GM21786 (cell line): ENCODE data around the gene LZTS2.

ENCODE experiments used
- ATAC-seq: cut with Tn5 transposase; IDR thresholded peaks from one replicate; pipeline ENCODE4 v1.9.1; 2021; ENCODE audit not compliant: unreplicated experiment

Gene LZTS2

GRCh38 chr10:100978121-100978900, 21.3 kb upstream of the LZTS2 start:
- no peak for ATAC-seq

- no peak for ATAC-seq
Measured at GRCh38 chr10:100978901-100979195, 20.8 kb upstream of the LZTS2 start.

- no peak for ATAC-seq
Measured at GRCh38 chr10:100979791-100980272, 19.8 kb upstream of the LZTS2 start.

- ATAC-seq, result no peak
Measured at GRCh38 chr10:100980311-100980710, 19.3 kb upstream of the LZTS2 start.

GRCh38 chr10:100980711-100981110, 18.9 kb upstream of the LZTS2 start:
- no peak for ATAC-seq

DNA sequence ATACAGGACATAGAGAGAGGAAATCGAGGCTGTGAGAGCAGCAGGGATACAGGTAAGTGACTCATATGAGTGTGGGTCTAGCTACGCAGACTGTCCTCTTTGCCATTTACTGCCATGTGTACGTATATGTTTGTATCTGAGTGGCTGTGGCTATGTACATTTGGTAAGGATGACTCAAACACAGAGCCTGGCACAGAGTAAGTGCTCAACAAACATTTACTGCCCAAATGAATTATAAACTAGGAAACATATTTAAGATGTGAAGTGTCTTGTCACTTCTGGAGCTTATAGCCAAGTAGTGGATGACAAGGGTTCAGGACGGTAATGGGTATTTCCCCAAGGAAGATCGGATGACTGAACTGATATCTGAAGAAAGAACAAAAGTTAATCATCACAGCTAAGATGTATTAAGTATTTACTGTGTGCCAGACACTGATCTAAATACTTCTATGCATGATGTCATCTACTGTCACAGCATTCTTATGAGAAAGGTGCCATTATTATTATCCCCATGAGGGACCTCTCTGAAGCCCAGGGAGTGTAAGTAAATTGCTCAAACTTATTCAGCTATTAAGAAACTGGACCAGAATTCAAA, 18.3 kb upstream of the LZTS2 start:
- no peak for ATAC-seq

- no peak for ATAC-seq
Measured at GRCh38 chr10:100982916-100983830, 16.4 kb upstream of the LZTS2 start.

DNA sequence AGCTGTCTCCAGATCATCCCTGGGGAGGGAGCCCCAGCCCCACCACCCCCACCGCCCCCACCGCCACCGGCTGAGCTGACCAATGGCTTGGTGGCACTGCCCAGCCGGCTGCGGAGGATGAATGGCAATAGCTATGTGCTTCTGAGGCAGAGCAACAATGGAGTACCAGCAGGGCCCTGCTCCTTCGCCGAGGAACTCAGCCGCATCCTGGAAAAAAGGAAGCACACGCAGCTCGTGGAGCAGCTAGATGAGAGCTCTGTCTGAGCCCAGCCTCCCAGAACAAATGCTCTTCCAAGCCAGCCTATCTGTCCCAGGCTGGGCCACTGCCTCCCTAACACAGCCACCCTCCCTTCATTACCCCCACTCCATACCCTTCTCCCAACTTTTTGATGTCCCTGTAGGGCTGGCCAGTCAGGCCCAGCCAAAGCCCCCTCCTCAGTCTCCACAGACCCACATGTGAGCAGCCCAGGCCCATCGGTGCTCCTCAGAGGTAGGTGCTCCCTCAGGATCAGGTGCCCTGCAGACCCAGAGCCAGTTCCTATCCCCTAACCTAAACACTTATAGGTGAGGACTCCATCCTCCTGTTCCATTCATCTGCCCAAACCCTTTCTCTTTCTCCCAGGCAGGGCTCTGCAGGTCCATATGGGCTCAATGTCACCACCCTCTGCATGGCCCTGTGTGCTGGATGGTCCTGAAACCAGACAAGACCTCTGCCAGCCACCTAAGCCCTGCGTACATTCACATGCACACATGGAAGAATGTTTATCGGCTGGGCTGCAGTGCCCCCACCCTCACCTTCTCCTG, 15.5 kb upstream of the LZTS2 start:
- no peak for ATAC-seq

DNA sequence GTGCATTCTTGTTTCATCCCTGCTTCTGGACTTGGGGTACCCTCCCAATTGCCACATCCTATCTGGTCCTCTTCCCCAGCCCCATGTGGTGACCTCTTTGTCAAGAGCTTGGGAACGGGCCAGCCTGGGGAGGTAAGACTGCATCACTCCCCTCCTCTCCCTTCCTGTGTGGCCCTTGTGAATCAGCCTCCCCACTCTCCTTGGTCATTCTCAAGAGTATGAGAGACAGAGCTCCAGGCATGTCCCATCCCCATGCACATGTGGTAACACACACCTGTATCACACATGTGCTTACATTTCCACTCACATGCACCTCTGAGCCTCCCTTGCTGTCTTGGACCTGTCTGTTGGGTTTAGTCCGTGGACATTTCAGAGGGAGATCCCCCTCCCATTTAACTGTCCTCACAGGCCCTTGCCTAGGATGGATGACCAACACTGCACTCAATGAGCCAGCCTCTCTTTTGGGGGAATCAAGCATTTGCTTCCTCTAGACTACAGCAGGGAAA, 14.9 kb upstream of the LZTS2 start:
- ATAC-seq, result no peak

GRCh38 chr10:100985336-100985735, 14.3 kb upstream of the LZTS2 start:
- no peak for ATAC-seq

DNA sequence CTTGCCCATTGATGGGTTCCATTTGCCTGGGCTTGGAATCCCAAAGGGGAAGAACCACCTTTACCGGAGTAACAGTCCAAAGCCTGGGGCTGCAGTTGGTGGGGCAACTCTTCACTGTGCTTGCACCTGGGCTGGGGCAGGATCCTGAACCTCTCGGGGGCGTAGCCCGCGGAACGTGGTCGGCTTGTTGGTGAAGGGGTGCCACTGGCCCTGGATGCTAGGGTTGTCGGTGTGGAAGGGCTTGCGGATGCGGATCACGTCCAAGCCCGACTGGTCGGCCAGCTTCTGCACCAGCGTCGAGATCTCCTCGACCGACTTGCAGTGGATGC, 13.0 kb upstream of the LZTS2 start:
- ATAC-seq, result no peak

DNA sequence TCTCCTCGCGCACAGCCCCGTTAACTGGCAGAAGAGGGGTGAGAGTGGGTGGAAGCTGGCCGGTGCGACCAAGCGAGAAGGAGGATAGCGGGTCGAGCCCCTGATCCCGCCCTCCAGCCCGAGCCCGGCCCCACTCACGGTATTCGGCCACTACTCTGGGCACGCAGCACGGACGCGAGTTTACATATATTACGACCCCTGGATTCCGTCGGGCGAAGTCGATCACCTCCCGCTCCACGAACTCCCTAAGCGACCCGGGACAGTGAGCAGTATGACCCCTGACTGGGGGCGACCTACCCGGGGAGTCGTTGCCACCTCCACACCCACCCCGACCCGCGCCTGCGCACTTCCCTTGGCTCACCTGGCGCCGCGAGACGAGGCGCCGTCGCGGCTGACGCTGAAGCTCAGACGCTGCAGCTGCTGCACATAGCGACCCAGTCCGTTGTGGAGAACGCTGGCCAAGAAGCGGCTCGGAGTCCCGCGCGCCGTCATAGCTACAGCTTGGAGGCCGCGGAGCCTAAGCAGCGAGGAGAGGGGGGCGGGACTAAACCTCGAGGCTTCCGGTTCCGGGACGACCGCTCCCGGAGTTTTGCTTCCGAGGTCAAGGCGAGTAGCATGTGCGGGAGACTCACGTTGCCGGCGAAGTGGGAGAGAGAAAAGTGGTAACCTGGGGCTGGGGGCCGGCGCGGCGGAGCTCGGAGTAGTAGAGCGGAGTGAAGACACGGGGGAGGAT, 12.5 kb upstream of the LZTS2 start, which contains the start of the genes MRPL43 and TWNK:
TSS of gene MRPL43 (minus strand) at position 546 of the 733 bp plus-strand sequence. CDS start at position 492, 54 bp downstream.
TSS of gene TWNK (plus strand) at position 592 of the 733 bp plus-strand sequence. CDS start 668 bp downstream, outside the sequence.
- ATAC-seq, result peak; percentile 82

DNA sequence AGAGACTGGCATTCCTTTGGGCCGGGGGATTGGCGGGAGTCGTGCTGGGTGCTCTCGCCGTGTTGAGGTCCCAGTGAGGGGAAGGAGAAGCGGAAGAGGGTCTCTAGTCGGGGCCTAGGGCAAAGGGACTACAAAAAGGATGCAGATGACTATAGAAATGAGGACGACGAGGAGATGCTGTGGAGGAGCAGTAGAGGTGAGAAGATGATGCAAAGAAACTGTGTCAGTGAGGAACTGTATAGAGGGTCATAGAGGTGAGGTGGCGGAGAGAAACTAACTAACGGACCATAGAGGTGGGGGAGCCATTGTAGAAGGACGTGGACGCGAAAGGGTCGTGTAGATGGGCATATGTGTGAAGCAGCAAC, 11.9 kb upstream of the LZTS2 start:
- peak; percentile 10 for ATAC-seq

DNA sequence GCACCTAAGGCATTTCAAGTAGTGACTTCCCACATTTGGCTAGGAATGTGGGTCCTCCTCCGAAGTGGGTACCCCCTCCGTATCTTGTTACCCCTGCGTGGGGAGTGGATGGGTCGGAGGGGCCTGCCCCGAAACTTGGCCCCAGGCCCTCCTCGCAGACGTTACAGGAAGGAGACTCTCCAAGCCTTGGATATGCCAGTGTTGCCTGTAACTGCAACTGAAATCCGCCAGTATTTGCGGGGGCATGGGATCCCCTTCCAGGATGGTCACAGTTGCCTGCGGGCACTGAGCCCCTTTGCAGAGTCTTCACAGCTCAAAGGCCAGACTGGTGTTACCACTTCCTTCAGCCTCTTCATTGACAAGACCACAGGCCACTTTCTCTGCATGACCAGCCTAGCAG, 11.4 kb upstream of the LZTS2 start:
- ATAC-seq, result no peak

- ATAC-seq, result no peak
Measured at GRCh38 chr10:100989088-100989487, 10.5 kb upstream of the LZTS2 start.

DNA sequence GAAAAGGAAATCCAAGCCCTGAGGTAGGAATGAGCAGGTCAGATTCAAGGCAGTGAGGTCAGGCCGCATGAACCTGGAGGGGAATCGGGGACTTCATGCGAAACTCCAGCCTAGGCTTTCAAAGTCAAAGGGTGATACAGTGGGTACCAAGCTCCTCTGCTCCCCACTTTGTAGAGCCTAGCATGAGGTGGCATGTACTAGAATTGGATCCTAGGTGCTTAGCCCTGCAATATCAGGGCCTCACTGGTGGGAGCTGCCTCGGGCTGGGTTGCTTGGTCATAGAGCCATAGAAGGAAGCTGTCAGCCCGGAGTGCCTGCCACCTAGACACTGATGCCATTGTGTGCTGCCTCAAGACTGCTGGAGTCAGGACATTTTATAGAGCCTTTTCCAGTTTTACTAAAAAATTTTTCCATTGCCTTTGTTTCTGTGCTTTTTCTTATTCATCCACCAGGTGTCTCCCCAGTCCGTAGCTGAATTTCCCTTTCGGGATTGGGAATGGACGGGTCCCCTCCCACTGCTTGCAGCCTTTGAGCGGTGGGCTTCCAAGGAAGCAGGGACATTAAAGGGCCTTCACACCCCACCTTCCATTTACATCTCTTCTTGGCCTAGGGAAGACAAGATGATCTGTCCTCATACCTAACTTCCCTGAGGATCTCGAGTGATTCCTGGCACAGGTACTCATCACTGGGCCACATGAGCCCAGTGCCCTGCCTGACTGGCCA, 5.5 kb upstream of the LZTS2 start:
- ATAC-seq, result no peak

DNA sequence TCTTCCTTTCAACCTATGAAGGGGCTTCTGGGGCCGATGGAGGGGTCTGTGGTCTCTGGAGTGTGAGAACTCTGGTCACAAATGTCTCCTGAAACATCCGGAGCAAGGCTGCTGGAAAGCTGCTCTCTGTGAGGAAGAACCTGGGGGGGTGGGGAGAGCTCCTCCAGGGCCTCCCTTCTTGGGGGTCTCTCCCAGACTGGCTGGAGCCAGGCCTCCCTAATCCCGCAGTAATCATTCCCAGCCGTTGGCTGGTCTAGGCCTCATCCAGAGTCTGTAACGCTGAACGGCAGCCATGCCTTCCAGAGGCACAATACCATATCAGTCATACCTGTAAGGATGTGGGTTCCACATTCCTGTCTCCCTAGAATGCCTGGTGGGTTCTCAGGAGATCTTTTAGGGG, 4.4 kb upstream of the LZTS2 start:
- no peak for ATAC-seq

DNA sequence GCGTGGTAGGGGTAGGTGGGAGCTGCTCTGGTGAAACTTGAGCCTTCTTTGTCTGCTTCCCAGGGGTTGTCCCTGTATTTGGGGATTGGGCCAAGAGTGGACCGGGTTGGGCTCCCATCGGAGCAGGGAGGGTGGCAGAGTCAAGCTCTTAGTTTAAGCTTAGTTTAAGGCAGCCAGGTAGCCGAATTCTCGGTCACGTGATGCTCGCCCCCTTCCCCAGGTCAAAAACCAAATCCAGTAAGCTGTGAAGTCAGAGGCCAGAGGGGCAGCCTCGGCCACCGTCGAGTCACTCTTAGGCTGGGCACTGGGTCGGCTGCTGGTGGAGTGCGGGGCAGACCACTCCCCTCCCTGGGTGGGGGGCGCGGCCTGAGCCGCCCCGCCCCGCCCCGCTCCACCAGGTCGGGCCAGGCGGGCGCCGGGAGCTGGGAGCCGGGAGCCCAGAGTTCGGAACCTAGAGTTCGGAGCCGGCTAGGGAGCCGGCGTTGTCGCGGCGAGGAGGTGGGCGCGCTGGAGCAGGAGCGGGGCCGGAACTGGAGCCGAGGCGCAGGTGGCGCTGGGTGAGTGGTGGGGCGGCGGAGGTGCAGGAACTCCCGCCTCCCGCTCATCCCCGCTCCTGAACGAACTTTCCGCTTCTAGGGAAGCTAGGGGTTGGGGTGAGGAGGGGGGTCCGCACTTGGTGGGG, 2.8 kb upstream of the LZTS2 start:
- no peak for ATAC-seq
